ENCODE data around the gene ARHGEF10L. TPM values are rescaled to one million over a fixed set of nuclear protein-coding genes. Genes with fewer than 3 reads are reported as not detected.

Gene ARHGEF10L
- total and polyA plus RNA-seq, 4 donors = 15.0 to 43.4 (median 24.3) TPM

GRCh38 chr1:17733661-17734060 is 194.2 kb downstream of the ARHGEF10L start:
- H3K4me3 ChIP-seq = no peak overlapping the region
- no peaks in the 10 kb centered on the region for H3K36me3 ChIP-seq (ENCODE audit: control insufficient read depth in 4 of 4, insufficient read depth in 4 of 4, low read length in 4 of 4)
- H3K27ac ChIP-seq (ENCODE audit: low read depth in 1 of 2, low read length in 1 of 2) = no peak overlapping the region
- no peak for TF ChIP-seq CTCF (IDR thresholded peaks at IDR 0.05; ENCODE audit: control extremely low read depth, extremely low read depth)
- peaks cover 0 to 4% (median 0%) of the 10 kb centered on the region in 4 donors for H3K9me3 ChIP-seq (ENCODE audit: control insufficient read depth in 4 of 4, insufficient read depth in 3 of 4, low read length in 3 of 4)
- no peak overlapping the region for H3K9ac ChIP-seq (ENCODE audit: insufficient read depth in 1 of 2, low read length in 2 of 2)
- no peaks in the 10 kb centered on the region for H3K4me1 ChIP-seq (ENCODE audit: control insufficient read depth in 5 of 5, insufficient read depth in 5 of 5, low read length in 5 of 5)
- WGBS, 2 donors = 53 to 69% methylated on average over 21 of the region's 21 CpGs
- ATAC-seq (ENCODE audit: insufficient read depth, low FRiP score) (no peak), DNase-seq (no peak)
- H3K27me3 ChIP-seq (ENCODE audit: control insufficient read depth in 3 of 3, insufficient read depth in 3 of 3, low read length in 2 of 3) = peaks cover 0 to 8% (median 0%) of the 10 kb centered on the region in 3 donors

GRCh38 chr1:17734609-17735008 is 195.1 kb downstream of the ARHGEF10L start:
- H3K4me3 ChIP-seq = no peak overlapping the region
- TF ChIP-seq CTCF (IDR thresholded peaks at IDR 0.05; ENCODE audit: control extremely low read depth, extremely low read depth) = no peak
- no peak overlapping the region for H3K9ac ChIP-seq (ENCODE audit: insufficient read depth in 1 of 2, low read length in 2 of 2)
- no peaks in the 10 kb centered on the region for H3K4me1 ChIP-seq (ENCODE audit: control insufficient read depth in 5 of 5, insufficient read depth in 5 of 5, low read length in 5 of 5)
- no peak for DNase-seq
- H3K36me3 ChIP-seq (ENCODE audit: control insufficient read depth in 4 of 4, insufficient read depth in 4 of 4, low read length in 4 of 4) = no peaks in the 10 kb centered on the region
- no peak overlapping the region for H3K27ac ChIP-seq (ENCODE audit: low read depth in 1 of 2, low read length in 1 of 2)
- no peak for ATAC-seq (ENCODE audit: insufficient read depth, low FRiP score)
- H3K9me3 ChIP-seq (ENCODE audit: control insufficient read depth in 4 of 4, insufficient read depth in 3 of 4, low read length in 3 of 4) = peaks cover 0 to 3% (median 0%) of the 10 kb centered on the region in 4 donors
- peaks cover 0 to 9% (median 0%) of the 10 kb centered on the region in 3 donors for H3K27me3 ChIP-seq (ENCODE audit: control insufficient read depth in 3 of 3, insufficient read depth in 3 of 3, low read length in 2 of 3)
- WGBS, 2 donors = 84 to 87% methylated on average over 7 of the region's 7 CpGs

- Histone ChIP-seq H3K9ac (ENCODE audit: insufficient read depth in 1 of 2, low read length in 2 of 2) (no peak overlapping the region), H3K27ac (ENCODE audit: low read depth in 1 of 2, low read length in 1 of 2) (no peak overlapping the region), H3K9me3 (ENCODE audit: control insufficient read depth in 4 of 4, insufficient read depth in 3 of 4, low read length in 3 of 4) (no peaks in the 10 kb centered on the region), H3K27me3 (ENCODE audit: control insufficient read depth in 3 of 3, insufficient read depth in 3 of 3, low read length in 2 of 3) (peaks cover 0 to 11% (median 0%) of the 10 kb centered on the region in 3 donors), H3K36me3 (ENCODE audit: control insufficient read depth in 4 of 4, insufficient read depth in 4 of 4, low read length in 4 of 4) (no peaks in the 10 kb centered on the region), H3K4me3 (no peak overlapping the region), H3K4me1 (ENCODE audit: control insufficient read depth in 5 of 5, insufficient read depth in 5 of 5, low read length in 5 of 5) (no peaks in the 10 kb centered on the region)
- ATAC-seq (ENCODE audit: insufficient read depth, low FRiP score) = no peak
- WGBS, 2 donors = 78 to 87% methylated on average over 2 of the region's 2 CpGs
- DNase-seq = no peak
- no peak for TF ChIP-seq CTCF (IDR thresholded peaks at IDR 0.05; ENCODE audit: control extremely low read depth, extremely low read depth)
Observed at GRCh38 chr1:17735348-17735747, 195.8 kb downstream of the ARHGEF10L start.

- Histone ChIP-seq H3K4me3 (no peak overlapping the region), H3K9ac (ENCODE audit: insufficient read depth in 1 of 2, low read length in 2 of 2) (no peak overlapping the region), H3K27ac (ENCODE audit: low read depth in 1 of 2, low read length in 1 of 2) (no peak overlapping the region), H3K9me3 (ENCODE audit: control insufficient read depth in 4 of 4, insufficient read depth in 3 of 4, low read length in 3 of 4) (no peaks in the 10 kb centered on the region), H3K36me3 (ENCODE audit: control insufficient read depth in 4 of 4, insufficient read depth in 4 of 4, low read length in 4 of 4) (no peaks in the 10 kb centered on the region), H3K27me3 (ENCODE audit: control insufficient read depth in 3 of 3, insufficient read depth in 3 of 3, low read length in 2 of 3) (peaks cover 0 to 11% (median 0%) of the 10 kb centered on the region in 3 donors), H3K4me1 (ENCODE audit: control insufficient read depth in 5 of 5, insufficient read depth in 5 of 5, low read length in 5 of 5) (peaks cover 0 to under 1% (median 0%) of the 10 kb centered on the region in 5 donors)
- WGBS, 2 donors = 51 to 62% methylated on average over 7 of the region's 7 CpGs
- ATAC-seq (ENCODE audit: insufficient read depth, low FRiP score) (no peak), DNase-seq (no peak)
- no peak for TF ChIP-seq CTCF (IDR thresholded peaks at IDR 0.05; ENCODE audit: control extremely low read depth, extremely low read depth)
Observed at GRCh38 chr1:17735793-17736192, 196.3 kb downstream of the ARHGEF10L start.

Data from lung (tissue), 12 donors.